Measurements from ENCODE around the gene PRIM2.
"Not testable (repeated sequence)": the region's sequence is repeated elsewhere in the genome, so short reads cannot be mapped to it uniquely, and the experiment has no call there.

DNA sequence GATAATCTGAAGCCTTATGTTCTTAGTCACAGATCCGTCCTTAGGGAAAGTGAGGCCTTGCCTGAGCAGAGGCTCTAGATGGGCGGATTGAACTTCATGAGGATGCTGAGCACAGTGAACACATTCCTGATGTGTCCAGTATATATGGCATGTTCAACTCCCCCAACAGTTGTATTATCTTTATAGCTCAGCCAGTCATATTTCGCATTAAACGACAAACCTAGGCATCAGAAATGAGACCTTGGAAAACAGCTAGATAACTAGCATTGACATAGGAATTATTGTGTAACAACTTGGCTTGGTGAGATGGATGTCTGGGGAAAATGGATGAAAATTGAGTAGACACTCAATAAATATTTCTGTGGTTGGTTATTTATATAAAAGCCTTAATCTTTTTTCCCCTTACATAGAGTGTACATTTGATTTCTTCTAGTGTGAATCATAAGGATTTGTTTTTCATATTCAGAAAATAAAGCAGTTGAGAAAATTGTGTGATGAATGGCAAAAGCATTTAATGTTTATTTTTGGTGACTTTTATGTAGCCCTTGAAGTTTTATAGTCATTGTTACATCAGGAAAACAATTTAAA is 169.2 kb downstream of the PRIM2 start:
- not testable (repeated sequence) for TF ChIP-seq EZH2 (IDR thresholded peaks at IDR 0.05; ENCODE audit: insufficient read depth, poor library complexity, severe bottlenecking); EZH2phosphoT487 (IDR thresholded peaks at IDR 0.05; ENCODE audit: insufficient read depth, low read depth)

Data from GM23248 (cell line).